ENCODE results near the gene TGFB2. TPM values are rescaled to one million over a fixed set of nuclear protein-coding genes. Genes with fewer than 3 reads are reported as not detected.

The TGFB2 gene
- total RNA-seq, 1 experiment from 2014 or later, result 37.6 TPM

DNA sequence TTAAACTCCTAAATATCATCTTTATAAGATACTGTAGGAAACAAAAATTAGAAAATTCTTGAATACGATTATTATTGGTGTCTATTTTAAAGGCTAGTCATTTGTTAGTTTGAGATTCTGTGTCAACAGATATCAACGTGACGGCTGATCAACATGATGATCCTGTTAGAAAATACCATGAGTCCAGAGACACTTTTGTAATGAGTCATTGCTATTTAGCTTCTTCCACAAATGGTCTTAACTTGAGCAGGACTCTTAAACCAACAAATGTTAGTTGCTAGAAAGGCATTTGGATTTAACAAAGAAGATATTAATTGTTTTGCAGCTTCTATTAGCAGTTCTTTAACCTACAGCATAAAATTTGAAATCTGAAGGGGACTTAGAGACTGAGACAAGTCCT lies 131.2 kb downstream of the TGFB2 start:
- CTCF ChIA-PET, result interaction anchor here (1.0 kb wide), 1 partner anchor 12 kb away, joined by 3 read pairs; no protein-coding TSS in a partner anchor
- TF ChIP-seq, protein P1, sequence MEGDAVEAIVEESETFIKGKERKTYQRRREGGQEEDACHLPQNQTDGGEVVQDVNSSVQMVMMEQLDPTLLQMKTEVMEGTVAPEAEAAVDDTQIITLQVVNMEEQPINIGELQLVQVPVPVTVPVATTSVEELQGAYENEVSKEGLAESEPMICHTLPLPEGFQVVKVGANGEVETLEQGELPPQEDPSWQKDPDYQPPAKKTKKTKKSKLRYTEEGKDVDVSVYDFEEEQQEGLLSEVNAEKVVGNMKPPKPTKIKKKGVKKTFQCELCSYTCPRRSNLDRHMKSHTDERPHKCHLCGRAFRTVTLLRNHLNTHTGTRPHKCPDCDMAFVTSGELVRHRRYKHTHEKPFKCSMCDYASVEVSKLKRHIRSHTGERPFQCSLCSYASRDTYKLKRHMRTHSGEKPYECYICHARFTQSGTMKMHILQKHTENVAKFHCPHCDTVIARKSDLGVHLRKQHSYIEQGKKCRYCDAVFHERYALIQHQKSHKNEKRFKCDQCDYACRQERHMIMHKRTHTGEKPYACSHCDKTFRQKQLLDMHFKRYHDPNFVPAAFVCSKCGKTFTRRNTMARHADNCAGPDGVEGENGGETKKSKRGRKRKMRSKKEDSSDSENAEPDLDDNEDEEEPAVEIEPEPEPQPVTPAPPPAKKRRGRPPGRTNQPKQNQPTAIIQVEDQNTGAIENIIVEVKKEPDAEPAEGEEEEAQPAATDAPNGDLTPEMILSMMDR (IDR thresholded peaks at IDR 0.05; ENCODE audit: unreplicated experiment), result no peak
- Mint-ChIP-seq H3K27me3 (ENCODE audit: unreplicated experiment) (no peaks in the 10 kb centered on the region), H3K36me3 (ENCODE audit: insufficient read depth, unreplicated experiment) (peaks cover 12% of the 10 kb centered on the region), H3K4me1 (ENCODE audit: low read depth, unreplicated experiment) (peaks cover 64% of the 10 kb centered on the region), H3K4me3 (ENCODE audit: low read depth, unreplicated experiment) (no peak overlapping the region), H3K9me3 (ENCODE audit: low read depth, unreplicated experiment) (peaks cover 5% of the 10 kb centered on the region), H3K27ac (ENCODE audit: unreplicated experiment) (no peak overlapping the region)
- no TSS peak for BruUV-seq (replicated peaks)
- intact Hi-C loops (cut with micrococcal nuclease; ENCODE audit: unreplicated experiment), result no loop called here
- no peak for DNase-seq

DNA sequence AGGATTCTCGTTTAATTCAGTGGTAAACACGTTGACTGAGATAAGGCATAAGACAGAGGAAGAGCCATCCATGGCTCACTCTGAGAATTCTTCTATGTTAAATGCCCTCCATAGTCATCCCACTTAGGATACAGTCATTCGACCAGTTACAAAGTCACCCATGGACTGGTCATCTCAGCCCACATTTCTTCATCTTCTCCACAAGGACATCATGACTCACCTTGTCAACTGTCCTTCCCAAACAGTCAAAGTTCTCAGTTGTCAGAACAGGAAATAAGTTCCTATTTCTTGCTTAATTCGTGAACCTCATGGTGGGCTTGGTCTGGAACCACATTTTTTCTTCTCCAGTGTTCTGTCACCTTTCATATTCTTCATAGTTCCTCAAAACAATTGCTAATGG lies 133.2 kb downstream of the TGFB2 start:
- H3K27ac Mint-ChIP-seq (ENCODE audit: unreplicated experiment), result peak overlapping the region; percentile 71
- BruUV-seq (replicated peaks), result no TSS peak
- no peak for DNase-seq
- peaks cover 14% of the 10 kb centered on the region for H3K36me3 Mint-ChIP-seq (ENCODE audit: insufficient read depth, unreplicated experiment)
- peaks cover 71% of the 10 kb centered on the region for H3K4me1 Mint-ChIP-seq (ENCODE audit: low read depth, unreplicated experiment)
- intact Hi-C loops (cut with micrococcal nuclease; ENCODE audit: unreplicated experiment), result no loop called here
- CTCF ChIA-PET, result no interaction called here
- H3K4me3 Mint-ChIP-seq (ENCODE audit: low read depth, unreplicated experiment), result no peak overlapping the region
- H3K9me3 Mint-ChIP-seq (ENCODE audit: low read depth, unreplicated experiment), result peaks cover 5% of the 10 kb centered on the region
- no peaks in the 10 kb centered on the region for H3K27me3 Mint-ChIP-seq (ENCODE audit: unreplicated experiment)
- TF ChIP-seq, protein P1 (IDR thresholded peaks at IDR 0.05; ENCODE audit: unreplicated experiment), result no peak

DNA sequence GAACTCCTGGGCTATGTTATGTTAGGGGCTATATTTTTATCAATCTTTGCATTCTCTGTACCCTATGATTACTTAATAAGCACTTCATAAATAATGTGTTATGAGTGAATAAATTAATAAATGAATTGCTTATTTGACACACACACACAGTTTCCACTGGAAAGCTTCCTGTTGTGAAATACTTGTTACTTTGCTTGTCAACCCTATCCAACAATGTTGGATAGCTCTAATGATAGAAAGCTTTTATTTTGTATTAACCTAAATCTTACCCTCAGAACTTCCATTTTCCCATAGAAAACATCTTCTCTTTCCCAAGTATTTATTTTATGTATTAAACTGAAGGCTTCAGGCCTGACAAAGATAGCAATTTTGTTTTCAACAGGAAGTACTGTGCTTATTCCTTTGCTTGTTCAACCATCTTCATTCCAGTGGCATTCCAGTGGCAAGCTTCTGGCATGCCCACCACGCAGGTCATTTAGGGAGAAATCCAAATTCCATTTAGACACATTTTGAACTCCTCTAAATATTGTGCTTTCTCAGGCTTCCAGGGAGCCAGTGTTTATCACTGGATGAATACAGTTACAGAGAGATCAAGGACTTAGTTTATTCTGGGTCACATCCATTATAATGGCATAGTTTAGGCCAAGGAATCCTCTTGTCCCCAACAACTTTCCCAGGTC lies 134.4 kb downstream of the TGFB2 start:
- peaks cover 3% of the 10 kb centered on the region for H3K9me3 Mint-ChIP-seq (ENCODE audit: low read depth, unreplicated experiment)
- no peak overlapping the region for H3K4me3 Mint-ChIP-seq (ENCODE audit: low read depth, unreplicated experiment)
- peaks cover 60% of the 10 kb centered on the region for H3K4me1 Mint-ChIP-seq (ENCODE audit: low read depth, unreplicated experiment)
- CTCF ChIA-PET, result interaction anchor here (0.7 to 2.1 kb wide), 7 partner anchors 8 to 709 kb away, joined by 3 to 5 read pairs (median 4); partner anchors contain the start of gene TGFB2
- DNase-seq, result no peak
- no TSS peak for BruUV-seq (replicated peaks)
- H3K36me3 Mint-ChIP-seq (ENCODE audit: insufficient read depth, unreplicated experiment), result peaks cover 14% of the 10 kb centered on the region
- intact Hi-C loops (cut with micrococcal nuclease; ENCODE audit: unreplicated experiment), result loop anchor here (2.0 to 10.0 kb wide), 5 partner anchors 67 to 395 kb away; no protein-coding TSS in a partner anchor
- H3K27ac Mint-ChIP-seq (ENCODE audit: unreplicated experiment), result peak overlapping the region; percentile 79
- H3K27me3 Mint-ChIP-seq (ENCODE audit: unreplicated experiment), result no peaks in the 10 kb centered on the region
- TF ChIP-seq, protein P1 (IDR thresholded peaks at IDR 0.05; ENCODE audit: unreplicated experiment), result no peak

DNA sequence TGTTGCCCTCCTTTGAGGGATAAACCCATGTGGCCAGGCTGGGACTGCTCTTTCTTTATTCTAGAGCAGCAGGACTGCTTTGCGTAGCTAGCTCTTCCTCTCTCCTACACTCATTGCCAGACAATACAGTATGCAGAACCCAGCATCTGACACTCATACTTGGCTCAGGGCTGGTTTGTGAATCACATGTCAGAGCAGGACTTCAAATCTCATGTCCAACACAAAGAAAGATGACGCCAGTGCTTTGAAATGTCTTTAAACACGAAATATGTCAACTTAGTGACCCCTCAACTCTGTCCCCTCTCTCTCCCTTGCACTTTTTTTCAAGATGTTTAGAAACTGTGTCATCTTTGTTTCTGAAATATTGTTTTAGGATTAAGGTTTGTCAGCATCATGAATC lies 135.0 kb downstream of the TGFB2 start:
- no peak for DNase-seq
- TF ChIP-seq, protein P1 (IDR thresholded peaks at IDR 0.05; ENCODE audit: unreplicated experiment), result no peak
- peaks cover 59% of the 10 kb centered on the region for H3K4me1 Mint-ChIP-seq (ENCODE audit: low read depth, unreplicated experiment)
- H3K27me3 Mint-ChIP-seq (ENCODE audit: unreplicated experiment), result no peaks in the 10 kb centered on the region
- H3K36me3 Mint-ChIP-seq (ENCODE audit: insufficient read depth, unreplicated experiment), result peaks cover 14% of the 10 kb centered on the region
- BruUV-seq (replicated peaks), result no TSS peak
- intact Hi-C loops (cut with micrococcal nuclease; ENCODE audit: unreplicated experiment), result loop anchor here (2.0 to 10.0 kb wide), 5 partner anchors 67 to 395 kb away; no protein-coding TSS in a partner anchor
- H3K27ac Mint-ChIP-seq (ENCODE audit: unreplicated experiment), result peak overlapping the region; percentile 79
- H3K9me3 Mint-ChIP-seq (ENCODE audit: low read depth, unreplicated experiment), result peaks cover 3% of the 10 kb centered on the region
- H3K4me3 Mint-ChIP-seq (ENCODE audit: low read depth, unreplicated experiment), result no peak overlapping the region
- CTCF ChIA-PET, result interaction anchor here (0.7 to 2.1 kb wide), 7 partner anchors 8 to 708 kb away, joined by 3 to 5 read pairs (median 4); no protein-coding TSS in a partner anchor
